GM19193 (cell line): ENCODE data around the gene LRP4.

Source experiments
- POLR2A ChIP-seq: IDR thresholded peaks from 4 replicates; pipeline ENCODE4 v1.6.1; 2011; ENCODE audit not compliant: insufficient read depth, insufficient read length; ENCODE audit errors: extremely low read depth

Gene LRP4

GRCh38 chr11:46906609-46907041 is 11.7 kb downstream of the LRP4 start:
- no peak for TF ChIP-seq POLR2A

- TF ChIP-seq POLR2A = no peak
Measured at GRCh38 chr11:46905806-46906205, 12.5 kb downstream of the LRP4 start.

- no peak for TF ChIP-seq POLR2A
Measured at GRCh38 chr11:46903846-46904245, 14.5 kb downstream of the LRP4 start.

- TF ChIP-seq POLR2A = no peak
Measured at GRCh38 chr11:46902694-46903093, 15.7 kb downstream of the LRP4 start.

- TF ChIP-seq POLR2A = no peak
Measured at GRCh38 chr11:46901156-46901555, 17.2 kb downstream of the LRP4 start.

GRCh38 chr11:46900091-46900746 is 18.1 kb downstream of the LRP4 start:
- TF ChIP-seq POLR2A = no peak

- TF ChIP-seq POLR2A = no peak
Measured at GRCh38 chr11:46899501-46900025, 18.8 kb downstream of the LRP4 start.

GRCh38 chr11:46898396-46899095 is 19.8 kb downstream of the LRP4 start:
- no peak for TF ChIP-seq POLR2A

- no peak for TF ChIP-seq POLR2A
Measured at GRCh38 chr11:46896719-46897406, 21.5 kb downstream of the LRP4 start.

GRCh38 chr11:46895821-46896220 is 22.5 kb downstream of the LRP4 start:
- no peak for TF ChIP-seq POLR2A

- no peak for TF ChIP-seq POLR2A
Measured at GRCh38 chr11:46894961-46895360, 23.4 kb downstream of the LRP4 start.

GRCh38 chr11:46894506-46894905 is 23.8 kb downstream of the LRP4 start:
- TF ChIP-seq POLR2A = no peak

- no peak for TF ChIP-seq POLR2A
Measured at GRCh38 chr11:46892838-46893237, 25.5 kb downstream of the LRP4 start.

- TF ChIP-seq POLR2A = no peak
Measured at GRCh38 chr11:46892109-46892508, 26.2 kb downstream of the LRP4 start.

- TF ChIP-seq POLR2A = no peak
Measured at GRCh38 chr11:46890665-46891064, 27.7 kb downstream of the LRP4 start.
